OCI-LY7 (cell line): ENCODE measurements around the gene MEIS2. TPM values are rescaled to one million over a fixed set of nuclear protein-coding genes. Genes with fewer than 3 reads are reported as not detected.

Experiments
- BruUV-seq: library from RNA; stranded (reverse); fragments of 400-500 nt; replicated peaks from 2 replicates; lab custom pipeline; 2021; lab: Mats Ljungman, UMichigan
- CTCF ChIA-PET: fragments of 300-600 bp; sonication (Branson Sonifier 250); formaldehyde crosslinking; loops from one replicate; lab custom pipeline; 2022; ENCODE audit warnings: antibody characterized with exemption; ENCODE audit not compliant: unreplicated experiment; lab: Charles Lee
- POLR2A ChIA-PET: fragments of 300-600 bp; sonication (Branson Sonifier 250); formaldehyde crosslinking; loops from one replicate; lab custom pipeline; 2022; ENCODE audit warnings: antibody characterized with exemption; lab: Charles Lee
- DNase-seq: peaks from one replicate; pipeline ENCODE4 v3.0.0-alpha.2; 2015; ENCODE audit warnings: low spot score
- H2AFZ ChIP-seq: fragments of 200-600 bp; sonication (generic), shearing (Covaris generic); 2 replicates; pipeline ENCODE4 v1.6.1; 2014; ENCODE audit warnings: mild to moderate bottlenecking, antibody characterized with exemption, low read length, moderate library complexity
- H3K27ac ChIP-seq: fragments of 200-600 bp; sonication (generic); 2 replicates; pipeline ENCODE4 v1.5.1; 2014; ENCODE audit warnings: mixed run types, low read depth, mild to moderate bottlenecking, moderate library complexity, low read length, inconsistent platforms; ENCODE audit not compliant: poor library complexity, severe bottlenecking
- H3K36me3 ChIP-seq: fragments of 200-600 bp; sonication (generic); 2 replicates; pipeline ENCODE4 v1.6.1; 2014; ENCODE audit warnings: mild to moderate bottlenecking, antibody characterized with exemption, low read length, moderate library complexity, mixed read lengths; ENCODE audit not compliant: insufficient read depth
- H3K4me1 ChIP-seq: fragments of 200-600 bp; sonication (generic); 2 replicates; pipeline ENCODE4 v1.5.1; 2014; ENCODE audit warnings: mild to moderate bottlenecking, low read length; ENCODE audit not compliant: insufficient read depth, poor library complexity, severe bottlenecking
- H3K4me2 ChIP-seq: fragments of 200-600 bp; sonication (generic); 2 replicates; pipeline ENCODE4 v1.6.1; 2014; ENCODE audit warnings: mild to moderate bottlenecking, low read length
- H3K4me3 ChIP-seq: fragments of 200-600 bp; sonication (generic); 2 replicates; pipeline ENCODE4 v1.5.1; 2014; ENCODE audit warnings: mild to moderate bottlenecking, low read depth, low read length; ENCODE audit not compliant: poor library complexity, severe bottlenecking
- H3K79me2 ChIP-seq: fragments of 200-600 bp; sonication (generic); 2 replicates; pipeline ENCODE4 v1.6.1; 2016; ENCODE audit warnings: low read depth, mild to moderate bottlenecking, low read length, moderate library complexity, mixed read lengths; ENCODE audit not compliant: insufficient read depth
- H3K9me2 ChIP-seq: fragments of 200-600 bp; sonication (generic); 2 replicates; pipeline ENCODE4 v1.6.1; 2016; ENCODE audit warnings: mild to moderate bottlenecking, low read length, mixed read lengths; ENCODE audit not compliant: insufficient read depth
- H3K9me3 ChIP-seq: fragments of 200-600 bp; sonication (generic); 2 replicates; pipeline ENCODE4 v1.6.1; 2014; ENCODE audit warnings: mild to moderate bottlenecking, mixed run types, low read length, mixed read lengths
- H4K20me1 ChIP-seq: fragments of 200-600 bp; sonication (generic); 2 replicates; pipeline ENCODE4 v1.6.1; 2014; ENCODE audit warnings: mild to moderate bottlenecking, antibody characterized with exemption, low read length, moderate library complexity, mixed read lengths; ENCODE audit not compliant: insufficient read depth
- EZH2phosphoT487 ChIP-seq: fragments of 200-600 bp; sonication (generic); IDR thresholded peaks from 2 replicates; pipeline ENCODE4 v1.6.1; 2018; ENCODE audit warnings: low read depth, borderline replicate concordance, mild to moderate bottlenecking, mixed run types, antibody characterized with exemption, low read length, moderate library complexity, mixed read lengths
- intact Hi-C: fragments of 100-400 bp; cut with micrococcal nuclease; formaldehyde crosslinking; loops from one replicate; pipeline ENCODE4 v1.10.0; 2022; ENCODE audit not compliant: unreplicated experiment
- total RNA-seq, 2 experiments: library from RNA; depleted of rRNA in 1 of 2; stranded (reverse); fragments of >200 nt in 1 of 2; shearing (Covaris generic) in 1 of 2; gene quantifications; 2 replicates each; pipeline ENCODE4 v1.2.3, GENCODE V29; 2014 to 2022
- TF ChIP-seq, protein P1 (sequence below): fragments of 200-600 bp; sonication (generic); conservative IDR thresholded peaks from 2 replicates; pipeline ENCODE4 v1.5.1; 2014; ENCODE audit warnings: mild to moderate bottlenecking, antibody characterized with exemption, low read length, moderate library complexity, mixed read lengths

The MEIS2 gene
- total RNA-seq, 2 experiments from 2014 or later, result 31.0 to 35.8 TPM

DNA sequence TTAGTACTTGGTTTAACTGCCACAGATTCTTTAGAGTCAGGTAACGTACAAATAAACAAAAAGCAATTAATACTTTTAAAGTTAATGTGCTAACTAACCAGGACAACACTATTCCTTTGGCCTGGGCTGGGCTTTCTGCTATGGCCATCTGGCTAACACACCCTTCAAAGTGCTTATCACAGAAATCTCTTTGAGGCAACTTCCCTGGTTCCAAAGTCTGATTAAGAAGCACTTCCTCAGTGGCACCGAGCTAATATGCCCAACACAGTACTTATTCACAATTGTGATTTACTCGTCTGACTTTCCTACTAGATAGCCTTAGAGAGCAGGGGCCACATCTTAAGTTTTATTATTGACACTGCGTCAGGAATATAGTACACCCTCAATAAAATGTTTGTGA lies 191.4 kb downstream of the MEIS2 start:
- Histone ChIP-seq H3K4me3 (no peak overlapping the region), H3K9me3 (no peaks in the 10 kb centered on the region), H3K27ac (no peak overlapping the region), H3K79me2 (no peaks in the 10 kb centered on the region), H3K9me2 (0 out of 2 replicates have a peak, but pooled peaks cover under 1% of the 10 kb centered on the region), H3K36me3 (no peaks in the 10 kb centered on the region), H4K20me1 (no peaks in the 10 kb centered on the region), H3K4me1 (no peaks in the 10 kb centered on the region), H3K4me2 (no peak overlapping the region), H2AFZ (no peak overlapping the region)
- DNase-seq, result no peak
- ChIA-PET CTCF (no interaction called here), POLR2A (interaction anchor here (0.6 kb wide), 1 partner anchor 66 kb away, joined by 3 read pairs; no protein-coding TSS in a partner anchor)
- intact Hi-C loops, result no loop called here
- TF ChIP-seq, protein P1, sequence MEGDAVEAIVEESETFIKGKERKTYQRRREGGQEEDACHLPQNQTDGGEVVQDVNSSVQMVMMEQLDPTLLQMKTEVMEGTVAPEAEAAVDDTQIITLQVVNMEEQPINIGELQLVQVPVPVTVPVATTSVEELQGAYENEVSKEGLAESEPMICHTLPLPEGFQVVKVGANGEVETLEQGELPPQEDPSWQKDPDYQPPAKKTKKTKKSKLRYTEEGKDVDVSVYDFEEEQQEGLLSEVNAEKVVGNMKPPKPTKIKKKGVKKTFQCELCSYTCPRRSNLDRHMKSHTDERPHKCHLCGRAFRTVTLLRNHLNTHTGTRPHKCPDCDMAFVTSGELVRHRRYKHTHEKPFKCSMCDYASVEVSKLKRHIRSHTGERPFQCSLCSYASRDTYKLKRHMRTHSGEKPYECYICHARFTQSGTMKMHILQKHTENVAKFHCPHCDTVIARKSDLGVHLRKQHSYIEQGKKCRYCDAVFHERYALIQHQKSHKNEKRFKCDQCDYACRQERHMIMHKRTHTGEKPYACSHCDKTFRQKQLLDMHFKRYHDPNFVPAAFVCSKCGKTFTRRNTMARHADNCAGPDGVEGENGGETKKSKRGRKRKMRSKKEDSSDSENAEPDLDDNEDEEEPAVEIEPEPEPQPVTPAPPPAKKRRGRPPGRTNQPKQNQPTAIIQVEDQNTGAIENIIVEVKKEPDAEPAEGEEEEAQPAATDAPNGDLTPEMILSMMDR, result no peak
- TF ChIP-seq EZH2phosphoT487, result no peak
- BruUV-seq, result no TSS peak

DNA sequence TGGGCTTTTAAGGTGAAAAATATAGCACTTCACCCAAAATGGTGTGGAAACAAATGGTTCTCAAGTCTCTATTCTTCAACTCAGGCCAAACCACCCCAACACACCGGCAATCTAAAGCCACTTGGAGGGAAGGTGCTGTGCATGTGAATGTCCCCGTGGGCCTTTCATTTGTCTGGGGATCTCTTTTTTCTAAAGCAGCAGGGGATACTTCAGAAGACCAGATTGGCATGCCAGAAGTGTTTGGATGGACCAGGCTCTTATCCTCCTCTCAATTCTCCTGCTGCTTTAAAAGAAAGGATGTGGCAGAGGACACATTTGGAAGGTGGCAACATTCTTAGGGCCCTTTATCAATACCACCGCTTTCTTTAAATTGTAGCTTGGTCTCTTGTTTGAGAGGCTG lies 193.1 kb downstream of the MEIS2 start:
- intact Hi-C loops, result no loop called here
- Histone ChIP-seq H3K4me1 (no peaks in the 10 kb centered on the region), H2AFZ (no peak overlapping the region), H3K79me2 (no peaks in the 10 kb centered on the region), H3K36me3 (no peaks in the 10 kb centered on the region), H3K27ac (no peak overlapping the region), H3K9me3 (no peaks in the 10 kb centered on the region), H4K20me1 (no peaks in the 10 kb centered on the region), H3K4me3 (no peak overlapping the region), H3K4me2 (no peak overlapping the region), H3K9me2 (no peaks in the 10 kb centered on the region)
- no TSS peak for BruUV-seq
- ChIA-PET CTCF (no interaction called here), POLR2A (no interaction called here)
- no peak for DNase-seq
- TF ChIP-seq, protein P1, result no peak
- TF ChIP-seq EZH2phosphoT487, result no peak

GRCh38 chr15:36905908-36906307 lies 194.4 kb downstream of the MEIS2 start:
- POLR2A ChIA-PET, result no interaction called here
- Histone ChIP-seq H3K36me3 (no peaks in the 10 kb centered on the region), H3K79me2 (no peaks in the 10 kb centered on the region), H3K4me2 (no peak overlapping the region), H3K9me2 (no peaks in the 10 kb centered on the region), H3K4me1 (no peaks in the 10 kb centered on the region), H3K4me3 (no peak overlapping the region), H2AFZ (no peak overlapping the region), H4K20me1 (no peaks in the 10 kb centered on the region), H3K9me3 (no peaks in the 10 kb centered on the region), H3K27ac (no peak overlapping the region)
- CTCF ChIA-PET, result no interaction called here
- BruUV-seq, result no TSS peak
- DNase-seq, result no peak
- intact Hi-C loops, result no loop called here
- no peak for TF ChIP-seq EZH2phosphoT487
- TF ChIP-seq, protein P1, result no peak
